Vagina (tissue), 2 donors: ENCODE data around the gene AMN1.

ENCODE experiments used
- POLR2A ChIP-seq, 2 donors: fragments of 450-650 bp; IDR thresholded peaks; one replicate each; pipeline ENCODE4 v1.6.1; 2017; ENCODE audit warnings: antibody characterized with exemption in 2 of 2, mild to moderate bottlenecking in 2 of 2, moderate library complexity in 2 of 2
- TF ChIP-seq, protein P1 (sequence below), 3 experiments: fragments of 450-650 bp in 2 of 3; fragments of 200-600 bp in 1 of 3; sonication (generic) in 1 of 3; IDR thresholded peaks; one replicate each; pipeline ENCODE4 v1.5.1; 2017 to 2019; ENCODE audit warnings: antibody characterized with exemption in 3 of 3, mild to moderate bottlenecking in 2 of 3, moderate library complexity in 2 of 3

DNA sequence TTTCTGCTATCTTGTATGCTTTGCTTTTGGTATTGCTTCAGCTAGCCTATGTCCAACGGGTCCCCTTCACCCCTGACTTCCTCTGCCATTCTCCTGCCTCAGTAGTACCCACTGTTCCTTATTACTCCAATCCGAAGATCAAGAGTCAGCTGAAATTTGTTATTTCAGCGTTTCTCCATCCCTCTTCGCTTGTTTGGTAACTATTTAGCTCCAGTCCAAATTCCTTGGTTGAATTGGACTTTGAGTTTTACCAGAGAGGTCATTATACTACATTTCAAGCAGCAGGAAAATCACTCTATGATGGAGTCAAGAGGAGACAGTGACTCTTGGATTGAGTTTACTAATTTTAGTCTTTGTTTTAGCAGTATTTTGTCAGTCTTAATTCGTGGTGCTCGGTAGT is 64.8 kb downstream of the AMN1 start:
- no peak for TF ChIP-seq POLR2A (IDR thresholded peaks at IDR 0.05)
- TF ChIP-seq, protein P1, sequence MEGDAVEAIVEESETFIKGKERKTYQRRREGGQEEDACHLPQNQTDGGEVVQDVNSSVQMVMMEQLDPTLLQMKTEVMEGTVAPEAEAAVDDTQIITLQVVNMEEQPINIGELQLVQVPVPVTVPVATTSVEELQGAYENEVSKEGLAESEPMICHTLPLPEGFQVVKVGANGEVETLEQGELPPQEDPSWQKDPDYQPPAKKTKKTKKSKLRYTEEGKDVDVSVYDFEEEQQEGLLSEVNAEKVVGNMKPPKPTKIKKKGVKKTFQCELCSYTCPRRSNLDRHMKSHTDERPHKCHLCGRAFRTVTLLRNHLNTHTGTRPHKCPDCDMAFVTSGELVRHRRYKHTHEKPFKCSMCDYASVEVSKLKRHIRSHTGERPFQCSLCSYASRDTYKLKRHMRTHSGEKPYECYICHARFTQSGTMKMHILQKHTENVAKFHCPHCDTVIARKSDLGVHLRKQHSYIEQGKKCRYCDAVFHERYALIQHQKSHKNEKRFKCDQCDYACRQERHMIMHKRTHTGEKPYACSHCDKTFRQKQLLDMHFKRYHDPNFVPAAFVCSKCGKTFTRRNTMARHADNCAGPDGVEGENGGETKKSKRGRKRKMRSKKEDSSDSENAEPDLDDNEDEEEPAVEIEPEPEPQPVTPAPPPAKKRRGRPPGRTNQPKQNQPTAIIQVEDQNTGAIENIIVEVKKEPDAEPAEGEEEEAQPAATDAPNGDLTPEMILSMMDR (IDR thresholded peaks at IDR 0.05) = no peak
